Measurements from ENCODE around the gene HCAR3.

The HCAR3 gene

GRCh38 chr12:122665759-122666158, 50.9 kb downstream of the HCAR3 start:
- no peak for DNase-seq

GRCh38 chr12:122665349-122665748, 51.3 kb downstream of the HCAR3 start:
- DNase-seq, result no peak
